ENCODE results near the gene ZFAND4. TPM values are rescaled to one million over a fixed set of nuclear protein-coding genes. Genes with fewer than 3 reads are reported as not detected.

ZFAND4 gene
- total and polyA plus RNA-seq, 2 experiments from 2014 or later = 7.4 to 30.3 TPM

DNA sequence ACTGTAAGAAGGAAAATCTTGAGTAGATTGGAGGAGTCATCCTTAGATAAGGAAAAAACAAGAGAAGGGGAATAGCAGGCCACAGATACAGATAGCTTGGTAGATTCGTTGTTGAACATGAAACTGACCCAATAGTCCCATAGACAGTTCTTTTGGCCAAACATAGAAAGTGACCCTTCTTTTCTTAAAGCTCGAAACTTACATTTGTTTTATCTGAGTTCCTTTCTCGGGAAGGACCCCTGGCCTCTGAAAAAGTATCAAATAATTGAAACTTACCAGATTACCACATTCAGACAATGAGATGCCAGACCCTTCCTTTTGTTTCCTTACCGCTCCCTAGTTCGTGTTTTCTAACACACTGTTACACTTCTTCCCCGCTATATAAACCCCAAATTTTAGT is 72.9 kb downstream of the ZFAND4 start:
- Histone ChIP-seq H3K4me2 (no peak overlapping the region), H3K27me3 (ENCODE audit: insufficient read depth) (0 out of 2 replicates have a peak, but pooled peaks cover 6% of the 10 kb centered on the region), H4K20me1 (replicated peaks; ENCODE audit: insufficient read depth) (no peaks in the 10 kb centered on the region), H3K4me3 (no peak overlapping the region), H3F3A (replicated peaks; ENCODE audit: low read depth) (no peaks in the 10 kb centered on the region), H3K79me2 (replicated peaks; ENCODE audit: insufficient read depth) (no peaks in the 10 kb centered on the region), H3K36me3 (ENCODE audit: insufficient read depth) (no peaks in the 10 kb centered on the region), H3K4me1 (ENCODE audit: insufficient read depth) (no peaks in the 10 kb centered on the region), H3K27ac (ENCODE audit: low read depth) (no peak overlapping the region), H3K9me2 (ENCODE audit: insufficient read depth) (no peaks in the 10 kb centered on the region), H2AFZ (no peak overlapping the region)
- ATAC-seq (no peak), DNase-seq (ENCODE audit: low spot score) (no peak)
- Mint-ChIP-seq H3K4me3 (no peak overlapping the region), H3K36me3 (ENCODE audit: low read depth) (no peaks in the 10 kb centered on the region), H3K27me3 (ENCODE audit: insufficient read depth, low read depth, poor library complexity) (peaks cover 12% of the 10 kb centered on the region), H3K9me3 (peaks cover 7% of the 10 kb centered on the region; the same call in 2 of the 3 replicates), H3K27ac (no peak overlapping the region), H3K4me1 (peaks cover 8% of the 10 kb centered on the region; the same call in 2 of the 3 replicates)
- TF ChIP-seq, protein P1, sequence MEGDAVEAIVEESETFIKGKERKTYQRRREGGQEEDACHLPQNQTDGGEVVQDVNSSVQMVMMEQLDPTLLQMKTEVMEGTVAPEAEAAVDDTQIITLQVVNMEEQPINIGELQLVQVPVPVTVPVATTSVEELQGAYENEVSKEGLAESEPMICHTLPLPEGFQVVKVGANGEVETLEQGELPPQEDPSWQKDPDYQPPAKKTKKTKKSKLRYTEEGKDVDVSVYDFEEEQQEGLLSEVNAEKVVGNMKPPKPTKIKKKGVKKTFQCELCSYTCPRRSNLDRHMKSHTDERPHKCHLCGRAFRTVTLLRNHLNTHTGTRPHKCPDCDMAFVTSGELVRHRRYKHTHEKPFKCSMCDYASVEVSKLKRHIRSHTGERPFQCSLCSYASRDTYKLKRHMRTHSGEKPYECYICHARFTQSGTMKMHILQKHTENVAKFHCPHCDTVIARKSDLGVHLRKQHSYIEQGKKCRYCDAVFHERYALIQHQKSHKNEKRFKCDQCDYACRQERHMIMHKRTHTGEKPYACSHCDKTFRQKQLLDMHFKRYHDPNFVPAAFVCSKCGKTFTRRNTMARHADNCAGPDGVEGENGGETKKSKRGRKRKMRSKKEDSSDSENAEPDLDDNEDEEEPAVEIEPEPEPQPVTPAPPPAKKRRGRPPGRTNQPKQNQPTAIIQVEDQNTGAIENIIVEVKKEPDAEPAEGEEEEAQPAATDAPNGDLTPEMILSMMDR (conservative IDR thresholded peaks at IDR 0.05; ENCODE audit: low read depth in 2 of 2) = no peak
- TF ChIP-seq EZH2phosphoT487 (IDR thresholded peaks at IDR 0.05; ENCODE audit: unreplicated experiment) = no peak
- TF ChIP-seq REST (IDR thresholded peaks at IDR 0.05; ENCODE audit: unreplicated experiment) = no peak
- no peak for TF ChIP-seq ZNF331 (CRISPR knock-in tag; IDR thresholded peaks at IDR 0.05; ENCODE audit: low read depth)
- no peak for TF ChIP-seq JUNB (IDR thresholded peaks at IDR 0.05; ENCODE audit: unreplicated experiment)
- TF ChIP-seq ZNF462 (CRISPR knock-in tag; IDR thresholded peaks at IDR 0.05) = no peak
- TF ChIP-seq, protein P2, sequence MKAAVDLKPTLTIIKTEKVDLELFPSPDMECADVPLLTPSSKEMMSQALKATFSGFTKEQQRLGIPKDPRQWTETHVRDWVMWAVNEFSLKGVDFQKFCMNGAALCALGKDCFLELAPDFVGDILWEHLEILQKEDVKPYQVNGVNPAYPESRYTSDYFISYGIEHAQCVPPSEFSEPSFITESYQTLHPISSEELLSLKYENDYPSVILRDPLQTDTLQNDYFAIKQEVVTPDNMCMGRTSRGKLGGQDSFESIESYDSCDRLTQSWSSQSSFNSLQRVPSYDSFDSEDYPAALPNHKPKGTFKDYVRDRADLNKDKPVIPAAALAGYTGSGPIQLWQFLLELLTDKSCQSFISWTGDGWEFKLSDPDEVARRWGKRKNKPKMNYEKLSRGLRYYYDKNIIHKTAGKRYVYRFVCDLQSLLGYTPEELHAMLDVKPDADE (IDR thresholded peaks at IDR 0.05) = no peak
- TF ChIP-seq POLR2AphosphoS5 (IDR thresholded peaks at IDR 0.05; ENCODE audit: low read depth) = no peak
- TF ChIP-seq STAT1 (IDR thresholded peaks at IDR 0.05; ENCODE audit: unreplicated experiment) = no peak
- TF ChIP-seq ZNF114 (CRISPR knock-in tag; IDR thresholded peaks at IDR 0.05) = no peak
- no peak for TF ChIP-seq NANOG (IDR thresholded peaks at IDR 0.05; ENCODE audit: borderline replicate concordance)
- no peak for TF ChIP-seq EZH2 (IDR thresholded peaks at IDR 0.05; ENCODE audit: low read depth, unreplicated experiment)
